NCI-H345 (cell line): ENCODE data around the gene UMOD.

Experiments used
- DNase-seq: peaks from one replicate; lab custom pipeline; 2025; lab: John Stamatoyannopoulos, UW

Gene UMOD

GRCh38 chr16:20300312-20301097 is 52.0 kb downstream of the UMOD start:
- peak; percentile 67 for DNase-seq

GRCh38 chr16:20298452-20298851 is 54.1 kb downstream of the UMOD start:
- no peak for DNase-seq

GRCh38 chr16:20291208-20292206 is 61.0 kb downstream of the UMOD start:
- DNase-seq, result peak; percentile 42

- no peak for DNase-seq
Measured at GRCh38 chr16:20289571-20289970, 62.9 kb downstream of the UMOD start.

- DNase-seq, result no peak
Measured at GRCh38 chr16:20285993-20286499, 66.5 kb downstream of the UMOD start.
